22Rv1 (cell line): ENCODE data around the gene GP1BB.

Experiments
- H3K27ac ChIP-seq: fragments of 450-650 bp; 2 replicates; pipeline ENCODE4 v1.5.1; 2017
- ZFX ChIP-seq: fragments of 450-650 bp; IDR thresholded peaks from 2 replicates; pipeline ENCODE4 v1.6.1; 2017; ENCODE audit warnings: antibody characterized with exemption, borderline replicate concordance
- TF ChIP-seq, protein P1 (sequence below): fragments of 450-650 bp; IDR thresholded peaks from 2 replicates; pipeline ENCODE4 v1.5.1; 2017; ENCODE audit warnings: mild to moderate bottlenecking

The GP1BB gene

DNA sequence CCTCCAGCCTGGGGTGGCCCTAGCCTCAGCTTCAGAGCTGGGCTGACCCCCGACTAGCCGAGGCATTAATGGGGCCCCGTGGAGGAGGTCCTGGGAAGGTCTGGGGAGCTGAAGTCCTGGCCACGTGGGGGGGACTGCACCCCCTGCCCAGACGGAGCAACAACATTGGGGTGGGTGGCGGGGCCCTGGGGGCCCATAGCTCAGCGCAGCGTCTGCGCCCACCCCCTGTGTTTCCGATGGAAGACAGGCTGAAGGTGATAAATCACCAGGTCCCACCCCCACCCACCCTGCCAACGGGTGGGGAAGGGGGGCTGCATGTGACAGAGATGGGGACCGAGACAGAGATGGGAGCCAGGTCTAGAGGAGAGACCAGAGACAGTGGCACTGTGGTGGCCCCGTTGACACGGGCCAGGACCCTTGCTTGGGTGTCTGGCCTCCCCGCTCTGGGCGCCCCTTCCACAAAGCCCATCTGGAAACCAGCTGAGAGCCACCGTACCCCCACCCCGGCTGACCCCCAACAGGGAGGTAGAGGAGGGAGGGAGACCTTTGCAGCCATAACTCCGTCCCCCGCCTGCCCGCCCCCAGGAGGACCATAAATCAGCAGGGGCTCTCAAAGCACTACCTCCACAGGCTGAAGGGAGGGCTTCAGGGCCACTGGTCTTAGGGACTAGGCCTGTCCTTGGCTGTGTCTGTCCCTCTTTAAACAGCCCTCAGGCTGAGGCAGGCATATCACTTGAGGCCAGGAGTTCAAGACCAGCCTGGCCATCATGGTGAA, 8.2 kb downstream of the GP1BB start:
- no peak overlapping the region for H3K27ac ChIP-seq
- TF ChIP-seq ZFX, result no peak
- TF ChIP-seq, protein P1, sequence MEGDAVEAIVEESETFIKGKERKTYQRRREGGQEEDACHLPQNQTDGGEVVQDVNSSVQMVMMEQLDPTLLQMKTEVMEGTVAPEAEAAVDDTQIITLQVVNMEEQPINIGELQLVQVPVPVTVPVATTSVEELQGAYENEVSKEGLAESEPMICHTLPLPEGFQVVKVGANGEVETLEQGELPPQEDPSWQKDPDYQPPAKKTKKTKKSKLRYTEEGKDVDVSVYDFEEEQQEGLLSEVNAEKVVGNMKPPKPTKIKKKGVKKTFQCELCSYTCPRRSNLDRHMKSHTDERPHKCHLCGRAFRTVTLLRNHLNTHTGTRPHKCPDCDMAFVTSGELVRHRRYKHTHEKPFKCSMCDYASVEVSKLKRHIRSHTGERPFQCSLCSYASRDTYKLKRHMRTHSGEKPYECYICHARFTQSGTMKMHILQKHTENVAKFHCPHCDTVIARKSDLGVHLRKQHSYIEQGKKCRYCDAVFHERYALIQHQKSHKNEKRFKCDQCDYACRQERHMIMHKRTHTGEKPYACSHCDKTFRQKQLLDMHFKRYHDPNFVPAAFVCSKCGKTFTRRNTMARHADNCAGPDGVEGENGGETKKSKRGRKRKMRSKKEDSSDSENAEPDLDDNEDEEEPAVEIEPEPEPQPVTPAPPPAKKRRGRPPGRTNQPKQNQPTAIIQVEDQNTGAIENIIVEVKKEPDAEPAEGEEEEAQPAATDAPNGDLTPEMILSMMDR, result no peak

DNA sequence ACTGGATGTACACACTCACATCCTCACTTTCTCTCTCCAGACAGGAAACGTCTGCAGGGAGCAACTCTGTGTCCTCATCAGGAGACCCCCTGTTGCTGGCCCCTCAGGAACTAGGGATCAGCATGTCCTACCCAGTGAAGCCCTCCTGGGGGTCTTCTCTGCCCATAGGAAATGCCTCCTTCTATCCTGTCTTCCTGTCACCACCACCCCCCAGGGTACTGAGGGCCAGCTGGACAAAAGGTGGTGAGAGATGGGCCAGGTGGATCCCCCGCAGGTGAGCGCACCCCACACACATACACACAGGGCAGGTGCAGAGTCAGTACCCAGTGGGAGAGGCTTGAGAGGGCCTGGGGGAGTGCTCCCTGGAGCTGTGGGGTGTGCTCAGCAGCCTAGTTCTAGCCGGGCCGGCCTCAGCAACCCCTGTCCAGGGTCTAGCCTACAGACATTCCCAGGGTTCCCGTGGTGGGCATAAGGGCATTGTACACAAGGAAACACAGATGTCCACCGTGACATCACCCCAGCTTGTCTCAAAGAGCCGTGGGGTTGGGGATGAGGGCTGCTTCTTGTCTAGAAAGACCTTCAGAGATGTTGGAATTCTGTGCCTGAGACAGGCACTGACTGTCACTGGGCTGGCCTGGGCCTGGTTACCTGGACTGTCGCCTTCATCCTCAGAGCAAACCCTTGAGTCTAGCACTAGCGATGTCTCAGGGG, 9.2 kb downstream of the GP1BB start:
- H3K27ac ChIP-seq, result no peak overlapping the region
- TF ChIP-seq, protein P1, result no peak
- TF ChIP-seq ZFX, result no peak

DNA sequence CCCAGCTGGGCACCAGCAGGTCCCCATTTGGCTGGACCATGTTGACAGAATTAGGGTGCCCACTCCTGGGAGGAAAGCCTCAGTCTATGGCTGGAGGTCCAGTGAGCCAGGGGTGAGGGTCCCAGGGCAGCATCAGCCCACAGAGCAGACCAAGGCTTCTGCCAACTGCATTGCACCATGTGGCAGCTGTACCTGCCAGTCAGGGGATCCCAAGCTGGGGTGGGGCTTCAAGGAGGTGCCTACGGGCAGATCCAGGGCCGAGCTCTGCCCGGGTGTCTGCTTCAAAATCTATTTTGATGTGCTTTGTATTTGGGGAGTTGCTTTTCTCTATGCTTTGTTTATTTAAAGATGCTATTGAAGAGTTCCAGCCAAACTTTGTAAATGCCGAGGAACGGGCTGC, 10.4 kb downstream of the GP1BB start:
- TF ChIP-seq ZFX, result no peak
- TF ChIP-seq, protein P1, result no peak

DNA sequence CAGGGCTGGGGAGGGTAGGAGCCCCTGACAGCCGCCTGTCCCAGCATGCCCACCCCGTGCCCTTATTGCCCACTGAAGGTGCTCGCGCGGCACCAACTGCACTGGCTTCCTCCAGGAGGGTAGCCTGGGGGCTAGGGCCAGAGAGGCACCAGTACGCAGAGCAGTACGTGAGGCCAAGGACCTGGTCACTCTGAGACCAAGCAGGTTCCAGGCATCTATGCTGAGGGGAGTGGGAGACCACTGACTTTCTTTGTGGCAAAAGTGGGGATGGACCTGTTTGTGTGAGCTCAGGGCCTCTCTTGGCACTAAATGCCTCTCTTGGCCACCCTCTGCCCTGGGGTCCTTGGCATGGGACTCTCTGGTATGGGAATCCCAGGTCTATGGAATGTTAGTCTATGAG, 10.8 kb downstream of the GP1BB start:
- H3K27ac ChIP-seq, result no peak overlapping the region
- TF ChIP-seq, protein P1, result no peak
- no peak for TF ChIP-seq ZFX

More for the DNA sequence above, 10.4 kb downstream of the GP1BB start:
- no peak overlapping the region for H3K27ac ChIP-seq

DNA sequence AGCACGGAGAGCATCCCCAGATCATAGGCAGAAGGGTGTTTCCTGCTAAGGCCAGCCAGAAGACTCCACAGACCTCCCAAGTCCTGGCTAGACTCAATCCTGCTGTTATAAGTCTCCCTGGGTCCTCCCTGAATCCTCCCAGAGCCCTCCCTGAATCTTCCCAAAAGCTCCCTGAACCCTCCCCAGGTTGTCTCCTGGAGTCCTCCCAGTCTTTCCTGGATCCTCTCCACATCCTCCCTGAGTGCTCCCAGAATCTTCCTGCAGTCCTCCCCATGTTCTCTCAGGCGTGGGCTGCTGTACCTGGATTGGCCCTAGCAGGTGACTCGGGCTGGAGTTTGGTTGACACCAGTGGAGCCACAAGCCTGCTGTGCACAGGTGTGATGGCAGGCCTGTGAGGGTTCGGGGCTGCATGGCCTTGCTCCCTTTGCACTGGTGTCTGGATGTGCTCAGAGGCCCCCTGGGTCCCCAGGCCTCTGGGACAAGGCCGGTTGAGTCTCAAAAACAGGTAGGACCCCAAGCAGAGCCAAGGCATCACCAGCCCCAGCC, 11.6 kb downstream of the GP1BB start:
- TF ChIP-seq ZFX, result no peak
- TF ChIP-seq, protein P1, result no peak
- H3K27ac ChIP-seq, result no peak overlapping the region

DNA sequence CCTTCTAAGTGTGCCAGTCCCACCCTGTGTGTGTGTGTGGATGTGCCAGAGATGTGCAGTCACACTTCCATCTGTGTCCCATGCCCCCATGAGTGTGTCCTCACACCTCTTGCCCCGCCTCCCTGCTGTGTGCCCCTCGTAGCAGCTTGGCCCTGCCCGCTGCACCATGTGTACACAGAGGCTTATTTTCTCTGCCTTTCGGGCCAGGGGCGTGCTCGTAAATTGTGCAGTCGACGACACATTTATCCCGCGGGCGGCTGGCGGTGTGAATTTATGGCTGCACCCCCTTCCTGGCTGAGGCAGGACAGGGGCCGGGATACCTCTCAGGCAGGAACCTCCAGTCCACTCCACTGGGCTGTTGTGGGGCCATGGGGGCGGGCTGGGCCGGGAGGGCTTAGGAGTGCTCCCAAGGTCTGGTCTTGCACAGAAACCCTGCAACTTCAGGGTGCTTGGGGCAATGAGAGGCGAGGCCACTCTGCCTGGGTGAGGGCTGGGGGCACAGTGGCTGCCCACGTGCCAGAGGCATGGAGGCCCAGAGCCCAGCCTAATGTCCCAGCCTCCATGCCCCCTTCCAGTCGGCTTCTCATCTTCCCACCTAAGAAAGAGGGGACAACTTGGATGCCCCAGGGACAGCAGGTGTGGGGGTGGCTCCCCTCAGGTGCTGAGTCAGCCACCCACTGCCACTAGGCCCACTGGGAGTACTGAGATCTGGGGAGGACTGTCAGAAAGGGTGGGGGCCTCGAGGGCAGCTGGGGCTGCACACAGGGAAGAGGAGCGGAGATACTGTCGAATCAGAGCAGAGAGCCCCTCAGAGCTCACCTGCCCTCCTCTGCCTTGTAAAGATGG, 12.5 kb downstream of the GP1BB start:
- no peak overlapping the region for H3K27ac ChIP-seq
- TF ChIP-seq, protein P1, result no peak
